ENCODE measurements around the gene EP300. TPM values are rescaled to one million over a fixed set of nuclear protein-coding genes. Genes with fewer than 3 reads are reported as not detected.
"Not testable (repeated sequence)": the region's sequence is repeated elsewhere in the genome, so short reads cannot be mapped to it uniquely, and the experiment has no call there.

The EP300 gene
- total RNA-seq, result 53.1 to 58.1 TPM (median 57.8 TPM) in 3 replicates
- long read RNA-seq, partial matches to known transcripts, result 0 of 8 reads
- long read RNA-seq, other reads (novel, unspliced or antisense), result 6 of 8 reads

DNA sequence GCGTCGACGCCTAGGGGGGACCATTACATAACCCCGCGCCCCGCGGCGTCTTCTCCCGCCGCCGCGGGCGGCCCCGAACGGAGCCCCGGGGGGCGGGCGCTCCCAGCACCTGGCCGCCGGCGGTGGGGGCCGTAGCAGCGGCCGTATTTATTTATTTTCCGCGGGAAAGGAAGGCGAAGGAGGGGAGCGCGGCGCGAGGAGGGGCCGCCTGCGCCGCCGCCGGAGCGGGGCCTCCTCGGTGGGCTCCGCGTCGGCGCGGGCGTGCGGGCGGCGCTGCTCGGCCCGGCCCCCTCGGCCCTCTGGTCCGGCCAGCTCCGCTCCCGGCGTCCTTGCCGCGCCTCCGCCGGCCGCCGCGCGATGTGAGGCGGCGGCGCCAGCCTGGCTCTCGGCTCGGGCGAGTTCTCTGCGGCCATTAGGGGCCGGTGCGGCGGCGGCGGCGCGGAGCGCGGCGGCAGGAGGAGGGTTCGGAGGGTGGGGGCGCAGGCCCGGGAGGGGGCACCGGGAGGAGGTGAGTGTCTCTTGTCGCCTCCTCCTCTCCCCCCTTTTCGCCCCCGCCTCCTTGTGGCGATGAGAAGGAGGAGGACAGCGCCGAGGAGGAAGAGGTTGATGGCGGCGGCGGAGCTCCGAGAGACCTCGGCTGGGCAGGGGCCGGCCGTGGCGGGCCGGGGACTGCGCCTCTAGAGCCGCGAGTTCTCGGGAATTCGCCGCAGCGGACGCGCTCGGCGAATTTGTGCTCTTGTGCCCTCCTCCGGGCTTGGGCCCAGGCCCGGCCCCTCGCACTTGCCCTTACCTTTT lies at the start of gene EP300:
Gene EP300, plus strand, starts transcription at position 570 of the 795 bp plus-strand sequence. CDS start 413 bp downstream, outside the sequence.
- Mint-ChIP-seq H3K9me3 (ENCODE audit: low read depth) (no peaks in the 10 kb centered on the region), H3K27me3 (ENCODE audit: low read depth) (no peaks in the 10 kb centered on the region), H3K4me1 (ENCODE audit: low read depth) (peaks cover 42% of the 10 kb centered on the region), H3K4me3 (ENCODE audit: unreplicated experiment) (peak within 1 kb of the TSS; percentile 94), H3K27ac (ENCODE audit: unreplicated experiment) (peak within 1 kb of the TSS; percentile 99), H3K36me3 (ENCODE audit: low read depth) (peaks cover 2% of the 10 kb centered on the region)
- peak; percentile 88 for DNase-seq (ENCODE audit: low spot score)
- TF ChIP-seq, protein P1, sequence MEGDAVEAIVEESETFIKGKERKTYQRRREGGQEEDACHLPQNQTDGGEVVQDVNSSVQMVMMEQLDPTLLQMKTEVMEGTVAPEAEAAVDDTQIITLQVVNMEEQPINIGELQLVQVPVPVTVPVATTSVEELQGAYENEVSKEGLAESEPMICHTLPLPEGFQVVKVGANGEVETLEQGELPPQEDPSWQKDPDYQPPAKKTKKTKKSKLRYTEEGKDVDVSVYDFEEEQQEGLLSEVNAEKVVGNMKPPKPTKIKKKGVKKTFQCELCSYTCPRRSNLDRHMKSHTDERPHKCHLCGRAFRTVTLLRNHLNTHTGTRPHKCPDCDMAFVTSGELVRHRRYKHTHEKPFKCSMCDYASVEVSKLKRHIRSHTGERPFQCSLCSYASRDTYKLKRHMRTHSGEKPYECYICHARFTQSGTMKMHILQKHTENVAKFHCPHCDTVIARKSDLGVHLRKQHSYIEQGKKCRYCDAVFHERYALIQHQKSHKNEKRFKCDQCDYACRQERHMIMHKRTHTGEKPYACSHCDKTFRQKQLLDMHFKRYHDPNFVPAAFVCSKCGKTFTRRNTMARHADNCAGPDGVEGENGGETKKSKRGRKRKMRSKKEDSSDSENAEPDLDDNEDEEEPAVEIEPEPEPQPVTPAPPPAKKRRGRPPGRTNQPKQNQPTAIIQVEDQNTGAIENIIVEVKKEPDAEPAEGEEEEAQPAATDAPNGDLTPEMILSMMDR (IDR thresholded peaks at IDR 0.05), result peak; percentile 62

DNA sequence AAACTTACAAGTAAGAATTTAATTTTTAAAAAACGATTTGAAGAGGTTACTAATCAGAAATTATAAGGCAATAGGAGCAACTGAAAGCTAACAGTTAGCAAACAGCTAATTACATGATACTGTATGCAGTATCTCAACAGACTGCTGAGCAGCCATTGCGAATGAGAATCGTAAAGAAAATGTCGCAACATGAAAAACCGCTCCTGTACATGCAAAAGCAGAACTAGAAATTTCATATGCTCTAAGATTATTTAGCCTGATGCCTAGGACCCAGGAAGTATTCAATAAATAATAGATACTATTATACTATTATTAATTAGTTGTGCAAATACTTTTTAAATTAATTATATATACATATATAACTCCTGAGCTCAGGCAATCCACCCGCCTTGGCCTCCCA lies 48.7 kb upstream of the EP300 start:
- Mint-ChIP-seq H3K4me1 (ENCODE audit: low read depth) (no peaks in the 10 kb centered on the region), H3K27me3 (ENCODE audit: low read depth) (peaks cover 3% of the 10 kb centered on the region), H3K4me3 (ENCODE audit: unreplicated experiment) (no peak overlapping the region), H3K36me3 (ENCODE audit: low read depth) (no peaks in the 10 kb centered on the region), H3K9me3 (ENCODE audit: low read depth) (no peaks in the 10 kb centered on the region), H3K27ac (ENCODE audit: unreplicated experiment) (no peak overlapping the region)
- TF ChIP-seq, protein P1 (IDR thresholded peaks at IDR 0.05), result no peak
- DNase-seq (ENCODE audit: low spot score), result no peak

DNA sequence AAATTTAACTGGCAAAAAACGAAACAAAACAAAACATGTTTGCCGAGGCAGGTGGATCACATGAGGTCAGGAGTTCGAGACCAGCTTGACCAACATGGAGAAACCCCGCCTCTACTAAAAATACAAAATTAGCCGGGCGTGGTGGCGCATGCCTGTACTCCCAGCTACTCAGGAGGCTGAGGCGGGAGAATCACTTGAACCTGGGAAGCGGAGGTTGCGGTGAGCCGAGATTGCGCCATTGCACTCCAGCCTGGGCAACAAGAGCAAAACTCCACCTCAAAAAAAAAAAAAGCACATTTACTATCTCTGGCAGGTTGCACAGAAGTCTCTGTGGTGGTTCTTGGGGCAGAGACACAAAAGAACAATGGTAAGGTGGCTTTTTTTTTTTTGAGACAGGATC lies 46.8 kb upstream of the EP300 start:
- H3K4me1 Mint-ChIP-seq (ENCODE audit: low read depth); H3K4me3 Mint-ChIP-seq (ENCODE audit: unreplicated experiment); H3K27ac Mint-ChIP-seq (ENCODE audit: unreplicated experiment); H3K9me3 Mint-ChIP-seq (ENCODE audit: low read depth); DNase-seq (ENCODE audit: low spot score); H3K27me3 Mint-ChIP-seq (ENCODE audit: low read depth); H3K36me3 Mint-ChIP-seq (ENCODE audit: low read depth): not testable (repeated sequence)

DNA sequence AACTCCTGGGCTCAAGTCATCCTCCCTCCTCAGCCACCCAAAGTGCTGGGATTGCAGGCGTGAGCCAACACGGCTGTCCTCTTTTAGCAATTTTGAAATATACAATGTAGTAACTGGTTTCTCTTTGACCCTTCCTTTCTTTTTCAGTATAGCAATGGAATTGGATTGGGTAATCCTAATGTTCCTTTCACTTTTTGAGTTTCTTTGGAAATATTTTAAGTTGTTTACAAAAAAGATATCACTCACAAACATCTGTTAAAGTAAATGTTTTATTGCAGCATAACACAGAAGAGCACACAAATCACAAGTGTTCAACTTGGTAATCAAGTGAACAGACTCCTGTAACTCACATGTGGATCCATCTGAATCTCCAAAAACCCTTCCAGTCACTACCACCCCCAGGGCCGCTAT lies 44.6 kb upstream of the EP300 start:
- no peak overlapping the region for H3K27ac Mint-ChIP-seq (ENCODE audit: unreplicated experiment)

DNA sequence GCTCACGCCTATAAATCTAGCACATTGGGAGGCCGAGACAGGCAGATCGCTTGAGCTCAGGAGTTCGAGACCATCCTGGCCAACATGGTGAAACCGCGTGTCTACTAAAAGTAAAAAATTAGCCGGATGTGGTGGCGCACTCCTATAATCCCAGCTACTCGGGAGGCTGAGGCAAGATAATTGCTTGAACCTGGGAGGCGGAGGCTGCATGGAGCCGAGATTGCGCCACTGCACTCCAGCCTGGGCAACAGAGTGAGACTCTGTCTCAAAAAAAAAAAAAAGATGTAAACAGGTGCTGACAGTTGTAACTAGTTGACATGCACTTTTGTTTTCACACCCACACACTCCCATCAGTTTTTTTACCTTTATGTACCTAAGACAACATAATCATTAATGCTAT lies 44.0 kb upstream of the EP300 start:
- not testable (repeated sequence) for H3K9me3 Mint-ChIP-seq (ENCODE audit: low read depth); H3K4me3 Mint-ChIP-seq (ENCODE audit: unreplicated experiment); DNase-seq (ENCODE audit: low spot score); H3K27me3 Mint-ChIP-seq (ENCODE audit: low read depth); H3K27ac Mint-ChIP-seq (ENCODE audit: unreplicated experiment); H3K36me3 Mint-ChIP-seq (ENCODE audit: low read depth)
- peaks cover 12% of the 10 kb centered on the region for H3K4me1 Mint-ChIP-seq (ENCODE audit: low read depth)

More for the DNA sequence above, 44.6 kb upstream of the EP300 start:
- no peak overlapping the region for H3K4me3 Mint-ChIP-seq (ENCODE audit: unreplicated experiment)
- H3K9me3 Mint-ChIP-seq (ENCODE audit: low read depth), result no peaks in the 10 kb centered on the region
- peaks cover 6% of the 10 kb centered on the region for H3K4me1 Mint-ChIP-seq (ENCODE audit: low read depth)
- no peaks in the 10 kb centered on the region for H3K27me3 Mint-ChIP-seq (ENCODE audit: low read depth)
- no peak for DNase-seq (ENCODE audit: low spot score)
- TF ChIP-seq, protein P1 (IDR thresholded peaks at IDR 0.05), result no peak
- H3K36me3 Mint-ChIP-seq (ENCODE audit: low read depth), result no peaks in the 10 kb centered on the region

DNA sequence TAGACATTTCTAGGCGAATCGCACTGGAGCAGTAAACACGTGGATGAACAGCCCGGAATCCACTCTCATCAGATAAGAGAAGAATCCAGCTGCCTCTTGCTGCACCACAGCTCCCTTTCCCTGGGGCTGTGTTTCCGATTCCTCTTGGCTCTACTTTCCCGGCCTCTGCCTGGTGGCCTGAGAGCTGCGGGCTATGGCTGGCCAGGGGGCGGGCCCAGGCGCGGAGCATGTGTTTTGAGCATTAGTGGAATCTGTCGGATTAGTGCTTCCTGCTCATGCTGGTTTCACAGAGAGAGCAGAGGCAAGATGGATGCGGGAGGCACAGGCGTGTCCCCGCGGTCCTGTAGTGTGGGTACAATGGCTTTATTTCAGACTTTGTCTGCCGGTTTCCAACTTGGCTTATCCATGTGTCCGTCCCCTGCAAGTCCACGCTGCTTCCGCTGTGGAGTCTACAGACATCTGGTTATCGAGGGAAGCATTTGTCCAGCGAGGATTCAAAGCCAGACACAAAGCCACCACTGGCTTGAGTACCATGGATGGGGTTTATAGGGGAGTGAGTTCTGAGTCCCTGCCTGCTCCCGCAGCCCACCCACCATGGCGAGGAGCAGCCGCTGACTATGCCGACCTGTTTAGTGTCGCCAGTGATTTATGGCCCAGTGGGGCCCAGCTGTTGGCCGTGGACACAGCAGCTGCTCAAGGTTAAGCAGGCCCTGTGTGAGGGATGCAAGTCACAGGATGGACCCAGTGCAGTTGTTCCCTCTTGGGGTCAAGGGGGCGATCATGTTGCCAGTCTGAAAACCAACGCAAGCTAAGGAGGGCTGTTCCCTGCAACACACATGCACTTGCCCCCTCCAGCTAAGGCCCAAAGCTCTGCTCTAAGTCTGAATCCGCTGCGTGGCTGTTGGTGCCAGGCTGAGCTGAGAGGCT lies 43.3 kb upstream of the EP300 start:
- H3K9me3 Mint-ChIP-seq (ENCODE audit: low read depth), result no peaks in the 10 kb centered on the region
- H3K4me3 Mint-ChIP-seq (ENCODE audit: unreplicated experiment), result no peak overlapping the region
- no peaks in the 10 kb centered on the region for H3K27me3 Mint-ChIP-seq (ENCODE audit: low read depth)
- no peak overlapping the region for H3K27ac Mint-ChIP-seq (ENCODE audit: unreplicated experiment)
- peaks cover 14% of the 10 kb centered on the region for H3K4me1 Mint-ChIP-seq (ENCODE audit: low read depth)
- H3K36me3 Mint-ChIP-seq (ENCODE audit: low read depth), result no peaks in the 10 kb centered on the region
- TF ChIP-seq, protein P1 (IDR thresholded peaks at IDR 0.05), result no peak
- DNase-seq (ENCODE audit: low spot score), result no peak

DNA sequence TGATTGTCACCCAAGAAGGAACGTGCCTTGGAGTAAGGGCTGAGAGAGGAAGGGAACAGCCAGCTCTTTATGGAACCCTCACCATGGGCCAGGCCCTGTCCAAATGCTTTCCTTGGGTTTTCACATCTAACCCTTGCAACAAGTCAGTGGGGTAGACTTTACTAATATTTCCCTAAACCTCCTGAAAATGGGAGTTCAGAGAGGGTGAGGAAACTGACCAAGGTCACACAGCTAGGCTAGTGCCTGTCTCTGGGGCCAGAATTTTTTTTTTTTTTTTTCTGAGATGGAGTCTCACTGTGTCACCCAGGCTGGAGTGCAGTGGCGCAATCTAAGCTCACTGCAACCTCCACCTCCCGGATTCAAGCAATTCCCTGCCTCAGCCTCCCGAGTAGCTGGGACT lies 42.6 kb upstream of the EP300 start:
- not testable (repeated sequence) for H3K9me3 Mint-ChIP-seq (ENCODE audit: low read depth); DNase-seq (ENCODE audit: low spot score); H3K27ac Mint-ChIP-seq (ENCODE audit: unreplicated experiment); H3K36me3 Mint-ChIP-seq (ENCODE audit: low read depth); H3K4me3 Mint-ChIP-seq (ENCODE audit: unreplicated experiment); H3K27me3 Mint-ChIP-seq (ENCODE audit: low read depth)
- H3K4me1 Mint-ChIP-seq (ENCODE audit: low read depth), result peaks cover 14% of the 10 kb centered on the region
